Measurements from ENCODE around the gene PRKG1. TPM values are rescaled to one million over a fixed set of nuclear protein-coding genes. Genes with fewer than 3 reads are reported as not detected.

PRKG1 gene
- total and polyA plus RNA-seq, 2 of the 4 experiments (the other 2 are of a cell fraction): 3.5 to 18.3 TPM

DNA sequence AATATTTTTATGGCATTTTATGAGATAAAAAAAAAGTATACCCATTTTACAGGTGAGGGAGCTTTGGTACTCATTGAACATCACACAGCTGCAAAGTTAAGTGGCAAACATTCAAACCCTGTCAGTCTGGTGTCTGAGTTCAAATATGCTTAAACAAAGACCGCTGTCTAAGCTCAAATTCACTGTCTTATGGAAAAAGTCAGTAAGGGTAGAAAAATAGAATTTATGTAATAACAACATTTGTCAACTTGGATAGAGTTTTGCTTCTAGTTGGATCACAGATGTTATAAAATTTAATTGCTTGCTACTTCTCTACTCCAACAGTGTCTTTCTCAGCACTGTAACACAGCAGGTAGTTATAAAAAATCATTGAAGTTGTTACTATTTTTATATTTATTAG is 786.8 kb downstream of the PRKG1 start:
- CTCF ChIA-PET: no interaction called here
- POLR2A ChIA-PET (ENCODE audit: unreplicated experiment): no interaction called here
- no peak for TF ChIP-seq RAD21 (IDR thresholded peaks at IDR 0.05; ENCODE audit: low read length)
- TF ChIP-seq NFE2L2 (IDR thresholded peaks at IDR 0.05; ENCODE audit: low read depth, low read length): no peak
- no peak for TF ChIP-seq MAFK (IDR thresholded peaks at IDR 0.05; ENCODE audit: low read depth, low read length)
- TF ChIP-seq, protein P1, sequence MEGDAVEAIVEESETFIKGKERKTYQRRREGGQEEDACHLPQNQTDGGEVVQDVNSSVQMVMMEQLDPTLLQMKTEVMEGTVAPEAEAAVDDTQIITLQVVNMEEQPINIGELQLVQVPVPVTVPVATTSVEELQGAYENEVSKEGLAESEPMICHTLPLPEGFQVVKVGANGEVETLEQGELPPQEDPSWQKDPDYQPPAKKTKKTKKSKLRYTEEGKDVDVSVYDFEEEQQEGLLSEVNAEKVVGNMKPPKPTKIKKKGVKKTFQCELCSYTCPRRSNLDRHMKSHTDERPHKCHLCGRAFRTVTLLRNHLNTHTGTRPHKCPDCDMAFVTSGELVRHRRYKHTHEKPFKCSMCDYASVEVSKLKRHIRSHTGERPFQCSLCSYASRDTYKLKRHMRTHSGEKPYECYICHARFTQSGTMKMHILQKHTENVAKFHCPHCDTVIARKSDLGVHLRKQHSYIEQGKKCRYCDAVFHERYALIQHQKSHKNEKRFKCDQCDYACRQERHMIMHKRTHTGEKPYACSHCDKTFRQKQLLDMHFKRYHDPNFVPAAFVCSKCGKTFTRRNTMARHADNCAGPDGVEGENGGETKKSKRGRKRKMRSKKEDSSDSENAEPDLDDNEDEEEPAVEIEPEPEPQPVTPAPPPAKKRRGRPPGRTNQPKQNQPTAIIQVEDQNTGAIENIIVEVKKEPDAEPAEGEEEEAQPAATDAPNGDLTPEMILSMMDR (conservative IDR thresholded peaks at IDR 0.05; ENCODE audit: low read depth, low read length): no peak
- TF ChIP-seq, protein P2, sequence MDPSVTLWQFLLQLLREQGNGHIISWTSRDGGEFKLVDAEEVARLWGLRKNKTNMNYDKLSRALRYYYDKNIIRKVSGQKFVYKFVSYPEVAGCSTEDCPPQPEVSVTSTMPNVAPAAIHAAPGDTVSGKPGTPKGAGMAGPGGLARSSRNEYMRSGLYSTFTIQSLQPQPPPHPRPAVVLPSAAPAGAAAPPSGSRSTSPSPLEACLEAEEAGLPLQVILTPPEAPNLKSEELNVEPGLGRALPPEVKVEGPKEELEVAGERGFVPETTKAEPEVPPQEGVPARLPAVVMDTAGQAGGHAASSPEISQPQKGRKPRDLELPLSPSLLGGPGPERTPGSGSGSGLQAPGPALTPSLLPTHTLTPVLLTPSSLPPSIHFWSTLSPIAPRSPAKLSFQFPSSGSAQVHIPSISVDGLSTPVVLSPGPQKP (IDR thresholded peaks at IDR 0.05; ENCODE audit: borderline replicate concordance, low read depth, low read length): no peak
- TF ChIP-seq POLR2A (IDR thresholded peaks at IDR 0.05; ENCODE audit: low read depth, low read length): no peak
- no peak for TF ChIP-seq BHLHE40 (IDR thresholded peaks at IDR 0.05; ENCODE audit: low read depth, low read length)
- TF ChIP-seq CHD1 (IDR thresholded peaks at IDR 0.05; ENCODE audit: low read depth, low read length): no peak
- TF ChIP-seq CEBPB (IDR thresholded peaks at IDR 0.05; ENCODE audit: low read depth, low read length): no peak
- TF ChIP-seq MAZ (IDR thresholded peaks at IDR 0.05; ENCODE audit: borderline replicate concordance, low read depth, low read length): no peak
- no peak for TF ChIP-seq MXI1 (IDR thresholded peaks at IDR 0.05; ENCODE audit: borderline replicate concordance, low read depth, low read length)
- no peak for TF ChIP-seq RCOR1 (IDR thresholded peaks at IDR 0.05; ENCODE audit: insufficient replicate concordance, low read length)
- no peak for TF ChIP-seq RFX5 (IDR thresholded peaks at IDR 0.05; ENCODE audit: low read depth, low read length)
- no peak for TF ChIP-seq FOS (IDR thresholded peaks at IDR 0.05; ENCODE audit: low read depth, low read length)
- TF ChIP-seq, protein P3, sequence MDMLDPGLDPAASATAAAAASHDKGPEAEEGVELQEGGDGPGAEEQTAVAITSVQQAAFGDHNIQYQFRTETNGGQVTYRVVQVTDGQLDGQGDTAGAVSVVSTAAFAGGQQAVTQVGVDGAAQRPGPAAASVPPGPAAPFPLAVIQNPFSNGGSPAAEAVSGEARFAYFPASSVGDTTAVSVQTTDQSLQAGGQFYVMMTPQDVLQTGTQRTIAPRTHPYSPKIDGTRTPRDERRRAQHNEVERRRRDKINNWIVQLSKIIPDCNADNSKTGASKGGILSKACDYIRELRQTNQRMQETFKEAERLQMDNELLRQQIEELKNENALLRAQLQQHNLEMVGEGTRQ (IDR thresholded peaks at IDR 0.05; ENCODE audit: low read depth, low read length): no peak

More for the DNA sequence above, 786.8 kb downstream of the PRKG1 start:
- H2BK20ac ChIP-seq (ENCODE audit: low read depth, low read length): no peak overlapping the region
- no peak overlapping the region for H2BK5ac ChIP-seq (ENCODE audit: low read depth, low read length, poor library complexity, severe bottlenecking)
- H3K27ac ChIP-seq (ENCODE audit: insufficient read depth, low read length): no peak overlapping the region
- DNase-seq (no peak), ATAC-seq (ENCODE audit: low read depth) (no peak)
- H3K4me1 ChIP-seq (ENCODE audit: control insufficient read depth, insufficient read depth, low read length): no peaks in the 10 kb centered on the region; the same call in 1 of the 2 replicates
- no CpG with 5 or more reads among the region's 1 CpG for WGBS, 2 experiments (ENCODE audit: extremely low coverage in 2 of 2, insufficient read length in 1 of 2)
- no peak overlapping the region for H3K9ac ChIP-seq (ENCODE audit: low read depth, low read length)
- no peak overlapping the region for H2AK9ac ChIP-seq (replicated peaks; ENCODE audit: low read depth, low read length, poor library complexity)
- in situ Hi-C loops (cut with MboI; ENCODE audit: low sequenced_read_pairs): no loop called here
- no peak overlapping the region for H4K5ac ChIP-seq (ENCODE audit: low read depth, low read length)
- H3K79me1 ChIP-seq (ENCODE audit: low read depth in 1 of 2, low read length in 2 of 2): no peaks in the 10 kb centered on the region; a peak in 1 of 4 replicates
- H3K4me2 ChIP-seq (ENCODE audit: low read depth, low read length): no peak overlapping the region
- H2BK15ac ChIP-seq (ENCODE audit: low read depth, low read length): no peak overlapping the region
- dilution Hi-C loops (cut with HindIII; ENCODE audit: low sequenced_read_pairs, unreplicated experiment): no loop called here
- no peak overlapping the region for H3K4ac ChIP-seq (ENCODE audit: low read depth, low read length)
- no peaks in the 10 kb centered on the region for H3K27me3 ChIP-seq (ENCODE audit: control insufficient read depth, insufficient read depth, low read length)
- H3K14ac ChIP-seq (replicated peaks; ENCODE audit: low read depth, low read length): no peak overlapping the region
- H2AK5ac ChIP-seq (ENCODE audit: low read depth, low read length): no peak overlapping the region
- H3K56ac ChIP-seq (ENCODE audit: extremely low read depth, insufficient read depth, low read length): no peak overlapping the region
- no peak overlapping the region for H4K8ac ChIP-seq (ENCODE audit: low read depth in 2 of 2, low read length in 2 of 2)
- H3K36me3 ChIP-seq (ENCODE audit: control insufficient read depth, insufficient read depth, low read length): no peaks in the 10 kb centered on the region
- no peak overlapping the region for H2BK120ac ChIP-seq (ENCODE audit: low read depth, low read length)
- no peak overlapping the region for H3K23ac ChIP-seq (ENCODE audit: low read depth, low read length)
- no peaks in the 10 kb centered on the region for H4K20me1 ChIP-seq (ENCODE audit: insufficient read depth, low read length)
- BruUV-seq (replicated peaks): no TSS peak
- no peak overlapping the region for H3K18ac ChIP-seq (ENCODE audit: low read depth, low read length)
- no peak overlapping the region for H3K4me3 ChIP-seq (ENCODE audit: insufficient read depth, low read depth, low read length)
- H4K91ac ChIP-seq (ENCODE audit: insufficient read depth, low read depth, low read length): no peak overlapping the region
- H3K9me1 ChIP-seq (ENCODE audit: insufficient read depth, low read length): no peaks in the 10 kb centered on the region
- no peaks in the 10 kb centered on the region for H3K9me3 ChIP-seq (ENCODE audit: control insufficient read depth, insufficient read depth, low read length)
- H2AFZ ChIP-seq (replicated peaks; ENCODE audit: low read length, poor library complexity): no peak overlapping the region
- intact Hi-C loops (cut with micrococcal nuclease): no loop called here
